ENCODE data around the gene RTN4RL2. TPM values are rescaled to one million over a fixed set of nuclear protein-coding genes. Genes with fewer than 3 reads are reported as not detected.

Gene RTN4RL2
- total and polyA plus RNA-seq, 10 of the 15 experiments (the other 5 are each of a cell fraction or from before 2014, with no cell fraction given): 0.14 to 1.1 (median 0.52) TPM; not detected in 4

GRCh38 chr11:57482782-57483561 lies 22.6 kb downstream of the RTN4RL2 start:
- Histone ChIP-seq H3K27me3 (replicated peaks in 1 of 2; ENCODE audit: control insufficient read depth in 2 of 2, insufficient read depth in 2 of 2, low read length in 1 of 2) (no peaks in the 10 kb centered on the region), H3K79me2 (ENCODE audit: control insufficient read depth, insufficient read depth, low read length) (no peaks in the 10 kb centered on the region), H3K9ac (ENCODE audit: control insufficient read depth, insufficient read depth, low read length) (no peak overlapping the region), H4K20me1 (ENCODE audit: control insufficient read depth, insufficient read depth) (no peaks in the 10 kb centered on the region), H3K4me3 (peak overlapping the region; percentile 55; the same call in 1 of the 2 replicates), H2AFZ (ENCODE audit: control insufficient read depth, low read depth, low read length) (peak overlapping the region; percentile 23), H3K36me3 (ENCODE audit: control insufficient read depth in 2 of 2, insufficient read depth in 2 of 2, low read length in 1 of 2) (peaks cover 2 to 4% of the 10 kb centered on the region in 2 experiments; a peak in 2 of 4 replicates), H3K4me2 (ENCODE audit: control insufficient read depth, insufficient read depth) (peak overlapping the region; percentile 80), H3K27ac (ENCODE audit: control insufficient read depth, insufficient read depth) (no peak overlapping the region), H3K4me1 (ENCODE audit: control insufficient read depth, insufficient read depth, low read length) (peaks cover 13% of the 10 kb centered on the region), H3K9me3 (replicated peaks; ENCODE audit: control insufficient read depth, insufficient read depth, low read length) (no peaks in the 10 kb centered on the region)
- ChIA-PET CTCF (interaction anchor here (0.7 to 9.4 kb wide), 29 partner anchors 10 to 638 kb away, joined by 3 to 321 read pairs (median 7); partner anchors contain the start of genes RTN4RL2, SLC43A1 and TIMM10), POLR2A (interaction anchor here (1.2 kb wide), 1 partner anchor 44 kb away, joined by 3 read pairs; no protein-coding TSS in a partner anchor), RAD21 (ENCODE audit: unreplicated experiment) (interaction anchor here (0.6 to 5.4 kb wide), 9 partner anchors 19 to 158 kb away, joined by 3 to 79 read pairs (median 4); partner anchors contain the start of gene RTN4RL2), SMC1A (ENCODE audit: uncharacterized antibody, unreplicated experiment) (interaction anchor here (0.9 to 7.9 kb wide), 11 partner anchors 8 to 137 kb away, joined by 3 to 95 read pairs (median 4); partner anchors contain the start of genes SLC43A1 and SLC43A3)
- intact Hi-C loops (cut with micrococcal nuclease; ENCODE audit: unreplicated experiment): no loop called here
- 8% methylated on average over 43 of the region's 52 CpGs for WGBS (ENCODE audit: insufficient coverage, insufficient replicate concordance, low lambda C conversion rate, missing lambda C conversion rate)
- no peak for DNase-seq (ENCODE audit: low read depth, low spot score)
- in situ Hi-C loops (cut with MboI): loop anchor here (5.0 to 25.0 kb wide), 2 partner anchors 136 to 646 kb away; no protein-coding TSS in a partner anchor
- BruUV-seq (replicated peaks): no TSS peak
- peak; percentile 84 for ATAC-seq
- no peak for FAIRE-seq
- TF ChIP-seq ATF2 (IDR thresholded peaks at IDR 0.05; ENCODE audit: low read length) (no peak), ZBED1 (IDR thresholded peaks at IDR 0.05; ENCODE audit: borderline replicate concordance) (no peak), PAX5 (IDR thresholded peaks at IDR 0.05; ENCODE audit: borderline replicate concordance, low read depth, low read length) (no peak), NR2C2 (IDR thresholded peaks at IDR 0.05; ENCODE audit: borderline replicate concordance, control insufficient read depth, insufficient read length, low read depth) (no peak), SMAD1 (IDR thresholded peaks at IDR 0.05; ENCODE audit: low read depth, partially characterized antibody) (no peak), PBX3 (IDR thresholded peaks at IDR 0.05; ENCODE audit: insufficient replicate concordance, low read depth, low read length) (no peak), CEBPB (IDR thresholded peaks at IDR 0.05; ENCODE audit: borderline replicate concordance in 1 of 2, low read depth in 2 of 2, low read length in 2 of 2) (no peak), EZH2 (IDR thresholded peaks at IDR 0.05; ENCODE audit: borderline replicate concordance, control insufficient read depth, low read depth, low read length) (no peak), ATF7 (IDR thresholded peaks at IDR 0.05; ENCODE audit: low read depth) (no peak), NFYB (IDR thresholded peaks at IDR 0.05; ENCODE audit: insufficient read depth, low read depth, low read length) (no peak), RBBP5 (conservative IDR thresholded peaks at IDR 0.05) (no peak), MXI1 (IDR thresholded peaks at IDR 0.05; ENCODE audit: low read depth, low read length) (peak; percentile 79), IKZF2 (IDR thresholded peaks at IDR 0.05) (0 out of 4 replicates have a peak, but pooled peaks have one; percentile 22 to 34), USF1 (IDR thresholded peaks at IDR 0.05; ENCODE audit: borderline replicate concordance, extremely low read length, insufficient read depth, low read depth, low read length) (peak; percentile 65), ETV6 (conservative IDR thresholded peaks at IDR 0.05 in 1 of 2, IDR thresholded peaks at IDR 0.05 in 1 of 2; ENCODE audit: borderline replicate concordance in 1 of 2, low read depth in 1 of 2) (no peak), CTCF (IDR thresholded peaks at IDR 0.05 in 2 of 3, conservative IDR thresholded peaks at IDR 0.05 in 1 of 3; ENCODE audit: control insufficient read depth in 2 of 3, extremely low read depth in 1 of 3, insufficient read depth in 1 of 3, low read depth in 3 of 3, low read length in 3 of 3) (peak; percentile 76 to 86 (median 84))

All from GM12878 (cell line).